Glomerular visceral epithelial cell (primary cell): ENCODE measurements around the gene ARID3A.
"Not testable (repeated sequence)": the region's sequence is repeated elsewhere in the genome, so short reads cannot be mapped to it uniquely, and the experiment has no call there.

Experiments
- DNase-seq: peaks from one replicate; pipeline ENCODE4 v3.0.0-alpha.2; 2016; ENCODE audit errors: extremely low spot score

The ARID3A gene

GRCh38 chr19:891421-892200 is 34.2 kb upstream of the ARID3A start:
- not testable (repeated sequence) for DNase-seq

DNA sequence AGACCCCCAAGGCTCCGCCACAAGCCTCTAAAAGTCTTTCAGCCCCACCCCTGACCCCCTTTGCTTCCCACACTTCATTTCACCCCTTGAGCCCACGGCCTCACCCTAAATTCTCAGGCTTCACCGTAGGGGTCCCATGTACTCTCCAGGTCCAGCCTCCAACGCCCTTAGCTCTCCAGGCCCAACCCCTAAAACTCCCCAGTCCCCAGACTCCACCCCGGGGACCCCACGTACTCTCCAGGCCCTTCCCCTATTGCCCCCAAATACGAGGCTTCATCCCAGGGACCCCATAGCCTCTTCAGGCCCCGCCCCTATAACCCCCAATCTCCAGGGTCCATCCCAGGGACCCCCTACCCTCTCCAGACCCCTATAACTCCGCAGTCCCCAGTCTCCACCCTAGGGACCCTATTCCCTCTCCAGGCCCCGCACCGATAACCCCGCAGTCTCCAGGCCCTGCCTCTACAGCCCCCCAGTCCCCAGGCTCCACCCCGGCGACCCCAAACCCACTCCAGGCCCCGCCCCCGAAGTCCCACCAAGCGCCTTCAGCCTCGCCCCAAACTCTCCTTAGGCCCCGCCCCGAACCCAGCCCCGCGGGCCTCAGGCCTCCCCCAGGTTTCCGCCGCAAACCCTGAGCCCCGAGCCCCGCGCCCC is 33.5 kb upstream of the ARID3A start:
- DNase-seq = no peak

DNA sequence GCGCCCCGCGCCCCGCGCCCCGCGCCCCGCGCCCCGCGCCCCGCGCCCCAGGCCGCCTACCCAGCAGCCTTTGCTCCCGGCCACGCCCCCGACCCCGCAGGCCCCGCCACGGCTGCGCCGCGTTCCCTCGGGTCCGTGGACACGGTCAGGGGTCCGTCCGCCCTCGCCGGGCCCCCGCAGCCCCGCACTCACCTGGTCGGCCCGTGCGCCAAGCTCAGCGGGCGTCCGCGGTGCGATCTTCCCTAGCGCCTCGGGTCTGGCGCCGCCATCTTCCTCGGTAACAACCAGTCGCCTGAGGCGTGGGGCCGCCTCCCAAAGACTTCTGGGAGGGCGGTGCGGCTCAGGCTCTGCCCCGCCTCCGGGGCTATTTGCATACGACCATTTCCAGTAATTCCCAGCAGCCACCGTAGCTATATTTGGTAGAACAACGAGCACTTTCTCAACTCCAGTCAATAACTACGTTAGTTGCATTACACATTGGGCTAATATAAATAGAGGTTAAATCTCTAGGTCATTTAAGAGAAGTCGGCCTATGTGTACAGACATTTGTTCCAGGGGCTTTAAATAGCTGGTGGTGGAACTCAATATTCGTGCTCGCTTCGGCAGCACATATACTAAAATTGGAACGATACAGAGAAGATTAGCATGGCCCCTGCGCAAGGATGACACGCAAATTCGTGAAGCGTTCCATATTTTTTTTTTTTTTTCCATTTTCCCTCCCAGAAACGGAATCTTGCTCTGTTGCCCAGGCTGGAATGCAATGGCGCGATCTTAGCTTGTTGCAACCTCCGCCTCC is 32.7 kb upstream of the ARID3A start, which contains the start of the genes MED16 and RNU6-9:
TSS of gene MED16 (minus strand) at position 294 of the 796 bp plus-strand sequence. CDS start 2,056 bp downstream, outside the sequence.
TSS of gene RNU6-9 (plus strand) at position 591 of the 796 bp plus-strand sequence.
- DNase-seq = peak; percentile 94

- DNase-seq = no peak
These were observed 29.4 kb upstream of the ARID3A start for GRCh38 chr19:896434-896833.

DNA sequence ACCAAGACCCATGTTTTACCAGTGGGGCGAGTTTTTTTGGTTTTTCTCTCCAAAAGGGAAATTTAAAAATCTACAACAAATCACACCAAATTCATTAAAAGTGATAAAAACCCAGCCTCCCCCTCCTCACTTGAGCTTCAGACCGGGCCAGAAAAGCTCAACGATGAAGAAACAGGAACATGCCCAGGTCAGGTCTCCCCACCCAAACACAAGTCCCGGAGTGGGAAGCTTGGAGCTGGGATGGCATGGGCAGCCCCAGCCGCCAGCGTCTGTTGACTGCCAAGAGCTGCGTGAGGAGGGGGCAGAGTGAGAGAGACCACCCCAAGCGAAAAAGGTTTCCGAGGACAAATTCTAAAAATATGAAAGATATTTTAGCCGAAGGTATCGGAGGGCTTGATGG is 28.8 kb upstream of the ARID3A start:
- no peak for DNase-seq

DNA sequence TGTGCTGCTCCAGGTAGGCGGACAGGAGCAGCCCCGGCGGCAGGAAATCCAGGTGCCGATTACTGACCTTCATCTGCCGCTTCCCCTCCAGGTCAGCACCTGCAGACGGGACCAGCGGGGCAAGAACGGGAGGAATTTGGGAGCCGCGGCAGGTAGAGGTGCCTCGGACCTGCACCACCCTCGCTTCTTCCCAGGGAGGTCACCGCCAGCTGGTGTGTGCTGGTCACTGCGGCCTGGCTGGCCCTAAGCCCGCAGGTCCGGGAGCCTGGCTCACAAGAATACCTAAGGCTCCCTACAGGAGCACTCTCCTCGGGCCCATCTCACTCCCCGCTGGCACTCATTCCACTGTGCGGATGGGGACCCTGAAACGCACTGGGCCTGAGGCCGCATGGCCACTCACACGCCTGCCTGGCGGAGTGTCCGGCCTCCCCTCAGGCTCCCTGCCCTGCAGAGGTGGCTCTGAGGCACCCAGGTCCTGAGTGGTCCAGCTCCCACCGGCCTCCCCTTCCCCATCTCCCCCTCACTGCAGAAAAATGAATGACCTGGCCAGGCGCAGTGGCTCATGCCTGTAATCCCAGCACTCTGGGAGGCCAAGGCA is 28.3 kb upstream of the ARID3A start:
- DNase-seq = no peak

- DNase-seq = no peak
These were observed 27.2 kb upstream of the ARID3A start for GRCh38 chr19:898663-899062.

GRCh38 chr19:899336-900042 is 26.3 kb upstream of the ARID3A start:
- DNase-seq = no peak

DNA sequence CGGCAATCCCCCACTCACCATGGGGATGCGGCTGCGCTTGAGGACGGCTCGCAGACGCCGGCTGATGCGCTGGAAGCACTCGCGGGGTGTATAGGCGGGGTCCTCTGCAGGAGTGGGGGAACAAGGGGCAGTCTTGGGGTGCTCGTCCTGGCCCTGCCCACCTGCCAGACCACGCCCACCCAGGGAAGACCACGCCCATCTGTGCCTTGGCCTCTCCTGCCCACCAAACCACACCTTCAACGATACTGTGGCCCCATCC is 25.9 kb upstream of the ARID3A start:
- DNase-seq = no peak

DNA sequence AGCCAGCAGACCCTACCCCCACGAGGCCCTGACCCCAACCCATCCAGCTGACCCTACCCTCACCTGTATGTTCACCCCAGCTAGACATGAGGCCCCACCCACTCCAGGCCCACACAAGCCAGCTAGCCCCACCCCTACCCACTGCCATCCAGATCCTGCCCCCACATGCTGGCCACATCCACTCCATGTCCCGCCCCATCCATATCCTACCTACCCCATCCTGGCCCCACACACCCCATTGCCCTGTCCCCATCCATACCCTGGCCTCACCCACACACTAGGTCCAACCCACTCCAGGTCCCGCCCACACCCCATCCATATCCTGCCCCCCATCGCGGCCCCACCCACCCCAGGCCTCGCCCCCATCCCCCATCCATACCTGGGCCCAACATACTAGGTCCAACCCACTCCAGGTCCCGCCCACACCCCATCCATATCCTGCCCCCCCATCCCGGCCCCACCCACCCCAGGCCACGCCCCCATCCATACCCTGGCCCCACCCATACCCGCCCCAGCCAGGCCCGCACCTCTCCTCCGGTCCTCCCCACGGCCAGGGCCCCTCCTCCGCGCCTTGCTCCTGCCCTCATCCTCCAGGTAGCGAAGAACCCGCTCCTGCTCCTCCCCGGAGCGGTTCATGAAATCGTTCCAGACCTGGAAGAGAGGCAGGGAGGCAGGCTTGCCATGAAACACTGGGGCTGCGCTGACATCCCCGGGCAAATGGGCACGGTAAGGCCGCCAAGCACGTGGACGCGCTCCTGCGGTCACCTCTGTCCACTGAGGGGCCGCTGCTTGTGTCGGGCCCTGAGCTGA is 25.3 kb upstream of the ARID3A start:
- DNase-seq = no peak

DNA sequence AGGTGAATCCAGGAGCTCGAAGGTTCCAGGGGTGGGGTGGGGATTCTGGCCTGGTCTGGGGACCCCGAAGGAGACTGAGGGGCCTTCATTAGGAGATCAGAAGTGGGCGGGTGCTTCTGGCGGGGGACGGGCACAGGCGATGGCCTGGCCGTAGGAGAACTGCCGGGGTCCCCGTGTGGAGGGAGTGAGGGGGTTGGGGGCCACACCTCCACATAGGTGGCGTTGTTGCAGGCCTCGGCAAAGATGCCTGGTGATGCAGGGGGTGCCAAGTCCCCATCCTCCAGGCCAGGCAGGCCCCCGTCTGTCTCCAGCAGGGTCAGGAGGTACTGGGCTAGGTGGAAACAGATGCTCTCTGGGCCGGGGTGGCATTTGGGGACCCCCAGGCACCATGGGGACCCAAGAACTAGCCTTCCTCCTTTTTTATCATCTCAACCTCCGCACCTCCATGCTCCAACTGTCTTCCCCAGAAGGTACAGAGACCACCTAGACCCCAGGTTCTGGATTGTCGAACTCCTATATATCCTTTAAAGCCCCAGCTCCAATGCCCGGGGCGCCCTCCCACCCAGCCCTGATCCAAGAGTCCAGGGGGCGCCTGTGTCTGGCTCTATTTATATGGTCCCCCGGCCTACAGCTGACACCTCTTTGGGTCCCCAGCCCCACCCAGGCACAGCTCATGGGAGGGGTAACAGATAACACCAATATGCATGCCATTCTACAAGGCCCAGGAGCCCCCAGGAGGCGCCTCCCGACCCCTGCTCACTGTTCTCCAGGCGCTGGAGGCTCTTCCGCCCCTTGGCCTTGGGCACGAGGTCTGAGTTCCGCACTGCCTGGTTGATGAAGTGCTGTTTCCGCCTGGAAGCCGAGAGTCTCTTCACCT is 24.4 kb upstream of the ARID3A start:
- DNase-seq = no peak

- DNase-seq = no peak
These were observed 23.8 kb upstream of the ARID3A start for GRCh38 chr19:902093-902370.

DNA sequence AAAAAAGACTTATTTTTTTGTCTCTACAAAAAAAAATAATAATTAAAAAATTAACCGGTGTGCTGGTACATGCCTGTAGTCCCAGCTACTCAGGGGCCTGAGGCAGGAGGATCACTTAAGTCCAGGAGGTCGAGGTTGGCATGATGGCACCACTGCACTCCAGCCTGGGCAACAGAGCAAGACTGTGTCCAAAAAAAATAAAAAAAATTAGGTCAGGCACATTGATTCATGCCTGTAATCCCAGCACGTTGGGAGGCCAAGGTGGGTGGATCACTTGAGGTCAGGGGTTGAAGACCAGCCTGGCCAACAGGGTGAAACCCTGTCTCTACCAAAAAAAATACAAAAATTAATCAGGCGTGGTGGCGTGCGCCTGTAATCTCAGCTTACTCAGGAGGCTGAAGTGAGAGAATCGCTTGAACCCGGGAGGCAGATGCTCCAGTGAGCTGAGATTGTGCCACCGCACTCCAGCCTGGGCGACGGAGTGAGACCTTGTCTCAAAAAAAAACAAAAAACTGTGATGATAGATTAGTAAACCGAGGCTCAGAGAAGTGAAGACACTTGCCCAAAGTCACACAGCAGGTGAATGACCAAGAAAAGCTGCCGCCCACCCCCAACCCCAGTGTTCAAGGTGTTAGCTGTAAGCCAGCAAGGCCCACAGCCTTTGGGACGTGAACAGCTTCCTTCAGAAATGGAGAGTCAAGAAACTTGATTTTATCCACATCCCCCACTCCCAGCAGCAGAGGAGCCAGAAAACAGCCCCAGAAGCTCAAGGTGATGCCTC is 23.2 kb upstream of the ARID3A start:
- DNase-seq = no peak

- no peak for DNase-seq
These were observed 22.5 kb upstream of the ARID3A start for GRCh38 chr19:903266-903797.

- DNase-seq = no peak
These were observed 21.3 kb upstream of the ARID3A start for GRCh38 chr19:904545-904944.

DNA sequence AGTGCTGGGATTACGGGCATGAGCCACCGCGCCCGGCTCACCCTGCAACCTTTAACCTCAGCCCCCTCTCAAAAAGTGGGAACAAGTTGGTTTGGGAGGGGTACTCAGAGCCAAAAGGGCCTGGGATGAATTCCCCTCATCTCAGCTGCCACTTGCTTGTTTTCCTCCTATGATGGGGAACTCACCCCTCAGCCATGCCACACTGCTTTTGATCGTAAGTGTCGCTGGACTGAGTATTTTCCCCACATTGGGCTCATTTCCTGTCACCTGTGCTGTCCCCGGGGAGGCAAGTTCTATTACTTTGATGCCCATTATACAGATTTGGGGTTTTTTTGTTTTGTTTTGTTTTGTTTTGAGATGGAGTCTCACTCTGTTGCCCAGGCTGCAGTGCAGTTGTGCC is 19.4 kb upstream of the ARID3A start:
- DNase-seq = no peak

- no peak for DNase-seq
These were observed 18.5 kb upstream of the ARID3A start for GRCh38 chr19:907183-907853.
